GM21723 (cell line): ENCODE results near the gene USP36.

Experiments
- ATAC-seq: cut with Tn5 transposase; IDR thresholded peaks from one replicate; pipeline ENCODE4 v1.9.1; 2021; ENCODE audit warnings: mild to moderate bottlenecking, moderate library complexity; ENCODE audit not compliant: unreplicated experiment

The USP36 gene

GRCh38 chr17:78839235-78839761 is 1.3 kb downstream of the USP36 start:
- ATAC-seq: no peak

DNA sequence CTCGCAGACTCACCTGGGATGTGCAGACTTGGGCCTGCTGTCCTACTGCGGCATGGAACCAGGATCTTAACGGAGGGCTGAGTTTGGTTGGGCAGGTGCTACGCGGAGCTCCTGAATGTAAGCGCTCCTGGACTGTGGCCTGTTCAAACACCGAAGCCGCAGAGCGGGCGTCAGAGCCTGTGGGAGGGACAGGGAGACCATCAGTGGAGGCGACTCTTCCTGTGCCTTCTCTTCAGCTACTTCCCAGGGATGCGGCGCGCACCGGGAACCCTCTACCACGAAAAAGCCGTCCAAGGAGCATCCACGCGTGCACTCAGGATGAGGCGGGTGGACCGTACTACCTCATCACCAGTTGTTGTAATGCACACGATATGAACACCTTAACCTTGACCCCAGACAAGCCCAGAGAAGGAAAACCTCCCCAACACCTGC is 2.0 kb downstream of the USP36 start:
- no peak for ATAC-seq

GRCh38 chr17:78836420-78837021 is 4.1 kb downstream of the USP36 start:
- ATAC-seq: no peak

GRCh38 chr17:78834571-78834970 is 6.0 kb downstream of the USP36 start:
- ATAC-seq: no peak

DNA sequence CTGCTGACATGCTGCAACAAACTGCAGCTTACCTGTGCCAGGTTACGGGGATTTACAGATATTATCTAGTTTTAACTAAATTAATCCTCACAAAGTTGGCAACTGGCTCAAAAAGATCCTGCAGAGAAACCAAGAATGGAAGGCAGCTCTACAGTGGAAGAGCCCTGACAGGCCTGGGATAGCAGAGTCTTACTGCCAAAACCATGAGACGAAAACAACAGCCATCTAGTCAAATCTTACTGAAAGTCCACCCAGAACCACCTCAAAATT is 8.1 kb downstream of the USP36 start:
- no peak for ATAC-seq

DNA sequence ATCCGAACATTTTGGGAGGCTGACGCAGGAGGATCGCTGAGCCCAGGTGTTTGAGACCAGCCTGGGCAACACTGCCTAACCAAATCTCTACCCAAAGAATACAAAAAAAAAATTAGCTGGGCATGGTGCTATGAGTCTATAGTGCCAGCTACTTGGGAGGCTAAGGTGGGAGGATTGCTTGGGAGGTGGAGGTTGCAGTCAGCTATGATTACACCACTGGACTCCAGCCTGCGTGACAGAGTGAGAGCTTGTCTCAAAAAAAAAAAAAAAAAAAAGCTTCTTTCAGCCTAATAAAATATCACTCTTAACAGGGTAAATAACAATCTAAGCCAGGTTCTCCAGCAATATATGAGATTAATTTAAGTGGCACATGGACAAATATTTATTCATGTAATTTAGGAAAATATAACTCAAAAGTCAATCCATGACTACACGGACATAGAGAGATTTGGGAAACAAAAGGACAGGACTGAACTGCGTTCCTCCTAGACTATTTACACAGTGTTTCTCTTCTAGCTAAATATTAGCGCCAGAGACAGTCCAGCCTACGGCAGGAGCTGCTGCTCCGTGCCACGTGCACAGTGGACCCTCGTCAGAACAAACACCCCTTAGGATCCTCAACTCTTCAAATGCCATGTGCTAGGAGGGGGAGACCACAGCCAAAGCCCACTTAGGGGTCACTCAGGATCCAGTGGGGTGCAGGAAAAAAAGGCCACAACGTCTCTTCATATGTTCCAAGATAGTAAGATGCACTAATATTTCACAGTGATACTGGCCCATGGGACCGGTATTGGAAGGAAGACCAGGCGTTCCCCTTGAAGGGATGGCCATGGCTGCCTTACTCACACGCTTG is 8.7 kb downstream of the USP36 start:
- ATAC-seq: no peak

DNA sequence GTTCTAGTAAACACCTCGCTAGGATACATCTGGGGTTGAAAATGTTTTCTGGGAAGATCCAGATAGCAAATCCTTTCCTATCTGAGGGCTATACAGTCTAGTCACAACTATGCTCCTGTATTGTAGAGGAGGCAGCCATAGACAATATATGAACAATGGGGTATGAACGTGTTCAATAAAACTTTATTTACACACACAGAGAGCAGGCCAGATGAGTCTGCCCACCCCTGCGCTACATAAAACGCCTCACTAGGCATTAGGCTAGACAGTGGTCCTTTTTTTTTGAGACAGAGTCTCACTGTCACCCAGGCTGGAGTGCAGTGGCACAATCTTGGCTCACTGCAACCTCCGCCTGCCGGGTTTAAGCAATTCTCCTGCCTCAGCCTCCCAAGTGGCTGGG is 11.1 kb downstream of the USP36 start:
- ATAC-seq: no peak

DNA sequence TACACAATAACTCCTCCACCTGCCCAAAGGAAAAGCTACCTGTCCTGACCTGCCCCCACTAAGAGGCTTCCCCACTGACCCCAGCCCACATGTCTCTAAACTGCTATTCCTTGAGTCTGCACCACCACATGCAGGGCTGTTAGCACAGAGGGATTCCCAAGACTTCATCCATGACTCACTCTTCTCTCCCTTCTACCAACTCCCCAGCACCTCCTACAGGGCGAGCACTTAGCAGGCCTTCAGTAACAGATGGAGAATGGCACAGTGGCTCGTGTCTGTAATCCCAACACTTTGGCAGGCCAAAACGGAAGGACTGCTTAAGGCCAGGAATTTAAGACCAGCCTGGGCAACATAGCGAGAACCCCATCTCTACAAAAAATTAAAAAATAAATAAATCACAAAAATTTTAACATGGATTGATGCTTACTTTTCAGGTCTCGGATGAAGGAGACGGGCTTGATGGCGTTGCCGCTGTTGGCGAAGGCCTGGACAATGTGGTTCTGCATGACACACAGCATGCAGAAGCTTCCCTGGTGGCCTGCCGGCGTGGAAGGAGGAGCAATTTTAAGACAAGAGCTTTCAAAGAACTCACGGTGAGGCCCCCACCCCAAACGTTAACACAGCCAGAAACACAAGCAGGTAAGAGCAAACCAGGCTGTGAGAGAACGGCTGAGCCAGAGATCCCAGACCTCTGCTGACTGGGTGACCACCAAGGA is 12.0 kb downstream of the USP36 start:
- ATAC-seq: no peak

GRCh38 chr17:78826836-78827509 is 13.6 kb downstream of the USP36 start:
- ATAC-seq: no peak

DNA sequence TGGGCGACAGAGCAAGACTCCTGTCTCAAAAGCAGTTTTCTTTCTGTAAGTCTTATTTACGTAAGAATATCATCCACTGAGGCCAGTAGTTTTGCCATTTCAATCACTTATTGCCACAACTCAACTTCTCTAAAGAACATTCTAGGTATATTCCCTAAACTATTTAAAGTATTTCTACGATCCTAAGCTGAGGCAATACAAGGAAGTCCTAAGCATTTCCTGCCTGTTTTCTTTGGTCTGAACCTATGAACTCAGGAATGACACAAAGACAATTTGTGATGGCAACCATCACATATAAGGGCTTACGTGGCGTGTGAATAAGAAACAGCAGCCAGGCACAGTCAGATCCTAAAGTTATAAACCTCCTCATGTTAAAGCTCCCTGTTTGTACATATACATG is 14.2 kb downstream of the USP36 start:
- no peak for ATAC-seq

- ATAC-seq: no peak
Observed at GRCh38 chr17:78825696-78826095, 14.9 kb downstream of the USP36 start.

DNA sequence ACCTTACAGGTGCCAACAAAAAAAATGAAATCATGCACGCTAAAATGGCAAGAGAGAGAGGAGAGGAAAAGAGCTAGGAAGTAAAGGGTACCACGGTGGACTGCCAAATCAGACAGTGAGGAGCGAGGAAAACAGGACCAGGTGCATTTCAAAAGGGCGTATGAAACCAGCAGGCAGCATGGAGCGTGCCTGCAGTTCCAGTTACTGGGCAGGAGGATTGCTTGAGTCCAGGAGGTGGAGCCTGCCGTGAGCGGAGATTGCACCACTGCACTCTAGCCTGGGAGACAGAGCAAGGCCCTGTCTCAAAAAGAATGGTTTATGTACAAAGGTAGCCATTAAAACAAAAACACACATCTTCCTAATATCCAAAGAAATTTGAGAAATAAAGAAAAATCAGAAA is 16.4 kb downstream of the USP36 start:
- no peak for ATAC-seq

DNA sequence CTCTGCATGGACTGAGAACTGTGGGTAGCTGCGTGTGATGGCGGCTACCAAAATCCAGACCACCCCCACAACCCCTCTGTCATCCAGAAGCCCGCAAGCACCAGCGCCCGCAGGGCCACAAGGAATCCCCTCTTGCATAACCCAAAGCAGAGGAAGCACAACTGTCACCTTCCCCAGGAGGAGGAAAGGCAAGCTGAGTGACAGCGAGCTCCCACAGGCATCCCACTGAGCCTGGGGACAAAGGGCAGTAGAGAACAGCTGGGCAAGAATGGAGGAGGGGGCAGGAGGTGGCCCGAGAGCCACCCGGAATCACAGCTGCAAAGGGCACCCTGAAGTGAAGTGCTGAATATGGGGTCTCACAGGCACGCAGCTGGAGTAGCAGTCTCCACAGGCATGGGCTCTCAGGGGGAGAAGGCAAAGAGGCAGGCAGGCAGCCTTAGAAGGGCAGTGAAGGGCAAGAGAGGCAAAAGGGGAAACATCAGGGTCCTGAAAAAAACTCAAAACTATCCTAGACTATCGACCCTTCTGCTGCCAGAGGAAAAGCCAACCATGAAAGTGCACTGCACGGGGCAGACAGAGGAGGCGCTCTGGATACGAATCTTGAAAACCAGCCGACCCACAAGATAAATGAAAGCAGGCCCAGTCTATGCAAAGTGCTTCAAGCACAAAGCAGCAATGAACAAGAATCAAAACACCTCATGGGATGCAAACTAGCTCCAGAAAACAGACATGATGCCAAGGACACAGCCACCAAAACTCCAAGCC is 17.1 kb downstream of the USP36 start:
- ATAC-seq: no peak

DNA sequence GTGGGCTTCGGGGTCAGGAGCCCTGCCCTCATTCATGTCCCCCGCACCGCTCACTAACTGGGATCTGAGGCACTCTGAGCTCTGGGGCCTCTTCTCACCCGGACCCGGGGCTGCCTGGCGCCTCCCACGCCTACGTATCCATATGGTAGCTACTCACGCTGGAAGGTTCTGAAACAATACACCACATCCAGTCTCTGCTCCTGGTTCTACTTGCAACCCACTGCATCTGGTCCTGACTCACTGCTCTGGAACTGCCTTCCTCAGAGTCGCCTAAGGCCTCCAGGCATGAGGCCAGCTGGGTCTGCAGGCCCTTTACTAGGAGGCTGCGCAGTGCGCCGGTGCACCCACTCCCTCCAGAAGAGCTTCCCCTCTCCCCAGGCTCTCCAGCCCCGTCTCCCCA is 18.1 kb downstream of the USP36 start:
- no peak for ATAC-seq

DNA sequence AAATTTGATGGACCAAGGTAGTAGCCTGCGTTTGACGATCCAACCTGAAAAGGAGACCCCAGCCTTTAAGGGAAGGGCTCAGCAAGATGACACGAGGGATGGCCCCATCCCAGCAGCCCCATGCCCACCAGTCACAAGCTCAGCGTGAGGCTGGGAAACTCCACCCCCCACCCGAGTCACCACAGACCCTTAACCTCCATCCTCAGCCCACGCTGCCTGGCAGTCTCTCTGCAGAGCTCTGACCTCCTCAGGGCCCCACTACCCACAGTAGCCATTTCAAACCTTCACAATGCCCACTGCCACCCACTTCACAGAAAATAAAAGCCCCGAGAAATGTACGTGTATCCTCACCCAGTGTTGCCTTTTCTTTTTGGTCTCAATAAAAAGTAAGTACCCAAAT is 18.7 kb downstream of the USP36 start:
- ATAC-seq: no peak

DNA sequence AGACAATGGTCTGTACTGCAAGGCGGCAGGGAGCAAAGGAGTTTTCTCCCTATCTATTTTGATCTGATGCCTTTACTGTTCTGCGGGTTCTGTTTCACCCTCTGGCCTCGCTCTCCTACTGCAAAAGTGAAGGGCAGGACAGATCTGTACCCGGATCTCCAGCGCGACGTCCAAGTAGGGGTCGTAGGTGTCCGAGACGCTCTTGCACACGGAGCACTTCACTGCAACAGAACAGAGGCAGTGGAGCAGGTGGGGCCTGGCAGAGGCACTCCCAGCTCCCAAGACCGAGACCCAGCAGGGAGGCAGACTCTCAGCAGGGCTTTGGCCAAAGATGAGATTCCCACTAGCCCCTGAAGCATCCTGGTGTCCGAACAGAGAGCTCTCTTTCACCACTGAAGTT is 19.8 kb downstream of the USP36 start:
- no peak for ATAC-seq

GRCh38 chr17:78819806-78820792 is 20.5 kb downstream of the USP36 start:
- no peak for ATAC-seq

DNA sequence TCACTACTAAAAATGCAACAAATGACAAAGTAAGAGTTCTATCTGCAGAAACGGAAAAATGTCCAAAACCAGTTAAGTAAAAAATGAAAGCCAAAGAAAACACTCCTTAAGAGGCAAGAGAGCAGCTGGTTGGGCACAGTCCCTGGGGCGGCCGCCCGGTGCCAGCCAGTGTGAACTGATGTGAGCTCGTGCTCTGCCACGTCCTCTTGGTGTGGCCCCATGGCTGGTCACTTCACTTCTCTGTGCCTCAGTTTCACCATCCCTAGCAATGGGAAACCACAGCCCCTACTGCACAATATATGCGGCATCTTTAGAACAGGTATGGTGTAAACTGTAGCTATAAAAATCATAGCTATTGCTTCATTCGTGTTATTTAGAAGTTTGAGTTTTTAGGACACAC is 21.2 kb downstream of the USP36 start:
- ATAC-seq: no peak

DNA sequence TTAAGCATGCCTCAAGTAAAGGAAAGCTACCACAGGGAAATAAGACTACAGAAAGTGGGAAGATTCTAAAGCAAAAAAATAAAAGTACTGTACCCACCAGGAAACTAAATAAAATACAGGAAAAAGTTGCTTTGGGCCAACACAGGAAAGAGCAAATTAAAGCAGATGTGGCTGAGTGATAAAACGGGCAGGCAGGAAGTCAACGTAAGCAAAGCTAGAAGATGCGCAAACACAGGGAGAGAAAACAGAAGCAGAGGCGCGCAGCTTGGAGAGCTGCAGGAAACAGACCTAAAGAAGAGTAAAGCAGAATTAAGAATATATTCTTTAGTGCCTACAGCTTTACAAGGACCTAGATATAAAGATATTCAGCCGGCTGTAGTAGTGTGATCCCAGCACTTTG is 21.7 kb downstream of the USP36 start:
- ATAC-seq: no peak
